ENCODE results near the gene DENND2A.
"Not testable (repeated sequence)": the region's sequence is repeated elsewhere in the genome, so short reads cannot be mapped to it uniquely, and the experiment has no call there.

DENND2A gene

DNA sequence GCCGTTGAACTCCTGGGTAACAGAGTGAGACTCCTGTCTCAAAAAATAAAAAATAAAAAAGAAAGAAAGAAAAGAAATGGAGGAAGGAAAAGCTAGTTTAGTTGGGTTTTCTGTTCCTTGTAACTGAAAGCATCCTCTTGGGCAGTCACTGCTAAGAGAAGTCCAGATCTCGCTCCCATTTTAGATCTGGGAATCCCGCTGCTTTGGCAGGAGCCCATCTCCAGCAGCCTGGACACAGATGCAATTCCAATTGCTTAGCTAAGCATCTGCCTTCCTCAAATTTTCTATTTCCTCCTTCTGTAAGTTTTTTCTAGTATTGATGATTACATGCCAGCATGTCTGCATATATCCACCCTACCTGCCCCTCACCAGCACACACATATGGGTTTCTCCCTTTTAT lies 54.1 kb downstream of the DENND2A start:
- no peak overlapping the region for H3K27ac Mint-ChIP-seq
- no peaks in the 10 kb centered on the region for H3K36me3 Mint-ChIP-seq (ENCODE audit: low read depth)
- no peak for DNase-seq (ENCODE audit: low spot score)
- no peak overlapping the region for H3K4me3 Mint-ChIP-seq
- H3K27me3 Mint-ChIP-seq (ENCODE audit: low read depth): peaks cover 7% of the 10 kb centered on the region
- H3K9me3 Mint-ChIP-seq: no peaks in the 10 kb centered on the region
- no peaks in the 10 kb centered on the region for H3K4me1 Mint-ChIP-seq (ENCODE audit: low read depth)

DNA sequence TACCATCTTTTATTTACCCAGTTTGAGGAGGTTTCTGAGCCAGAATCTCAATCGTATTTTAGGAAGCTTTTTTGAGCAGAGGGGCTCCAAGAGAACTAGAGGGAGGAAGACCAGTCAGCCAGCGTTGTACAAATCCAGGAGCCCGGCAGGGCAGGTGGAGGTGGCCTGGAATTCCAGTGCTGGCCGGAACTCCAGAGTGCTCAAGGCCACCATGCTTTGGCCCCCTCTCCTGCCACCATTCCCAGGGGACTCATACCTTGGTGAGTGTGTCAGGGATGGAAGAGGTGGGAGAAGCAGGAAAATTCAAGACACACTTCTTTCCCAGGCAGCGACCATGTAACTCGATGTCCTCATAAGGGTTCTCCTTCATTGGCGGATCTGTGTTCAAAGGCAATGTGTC lies 55.3 kb downstream of the DENND2A start:
- Mint-ChIP-seq H3K4me1 (ENCODE audit: low read depth) (no peaks in the 10 kb centered on the region), H3K27ac (no peak overlapping the region), H3K9me3 (no peaks in the 10 kb centered on the region), H3K36me3 (ENCODE audit: low read depth) (no peaks in the 10 kb centered on the region), H3K4me3 (no peak overlapping the region), H3K27me3 (ENCODE audit: low read depth) (peaks cover 7% of the 10 kb centered on the region)
- DNase-seq (ENCODE audit: low spot score): no peak

- Mint-ChIP-seq H3K27me3 (ENCODE audit: low read depth) (peaks cover 7% of the 10 kb centered on the region), H3K4me3 (no peak overlapping the region), H3K36me3 (ENCODE audit: low read depth) (no peaks in the 10 kb centered on the region), H3K9me3 (no peaks in the 10 kb centered on the region), H3K4me1 (ENCODE audit: low read depth) (no peaks in the 10 kb centered on the region), H3K27ac (no peak overlapping the region)
- no peak for DNase-seq (ENCODE audit: low spot score)
Measured at GRCh38 chr7:140584195-140584851, 56.3 kb downstream of the DENND2A start.

- H3K9me3 Mint-ChIP-seq: no peaks in the 10 kb centered on the region
- H3K36me3 Mint-ChIP-seq (ENCODE audit: low read depth): no peaks in the 10 kb centered on the region
- no peak overlapping the region for H3K27ac Mint-ChIP-seq
- peaks cover 8% of the 10 kb centered on the region for H3K27me3 Mint-ChIP-seq (ENCODE audit: low read depth)
- no peak for DNase-seq (ENCODE audit: low spot score)
- H3K4me3 Mint-ChIP-seq: no peak overlapping the region
- no peaks in the 10 kb centered on the region for H3K4me1 Mint-ChIP-seq (ENCODE audit: low read depth)
Measured at GRCh38 chr7:140581411-140581810, 59.2 kb downstream of the DENND2A start.

GRCh38 chr7:140577651-140578050 lies 63.0 kb downstream of the DENND2A start:
- Mint-ChIP-seq H3K27me3 (ENCODE audit: low read depth) (peaks cover 23% of the 10 kb centered on the region), H3K27ac (no peak overlapping the region), H3K36me3 (ENCODE audit: low read depth) (no peaks in the 10 kb centered on the region), H3K9me3 (no peaks in the 10 kb centered on the region), H3K4me3 (no peak overlapping the region), H3K4me1 (ENCODE audit: low read depth) (no peaks in the 10 kb centered on the region)
- DNase-seq (ENCODE audit: low spot score): no peak

GRCh38 chr7:140576589-140576988 lies 64.0 kb downstream of the DENND2A start:
- H3K9me3 Mint-ChIP-seq: no peaks in the 10 kb centered on the region
- no peak for DNase-seq (ENCODE audit: low spot score)
- H3K27me3 Mint-ChIP-seq (ENCODE audit: low read depth): peaks cover 23% of the 10 kb centered on the region
- no peaks in the 10 kb centered on the region for H3K36me3 Mint-ChIP-seq (ENCODE audit: low read depth)
- no peak overlapping the region for H3K4me3 Mint-ChIP-seq
- no peak overlapping the region for H3K27ac Mint-ChIP-seq
- no peaks in the 10 kb centered on the region for H3K4me1 Mint-ChIP-seq (ENCODE audit: low read depth)

DNA sequence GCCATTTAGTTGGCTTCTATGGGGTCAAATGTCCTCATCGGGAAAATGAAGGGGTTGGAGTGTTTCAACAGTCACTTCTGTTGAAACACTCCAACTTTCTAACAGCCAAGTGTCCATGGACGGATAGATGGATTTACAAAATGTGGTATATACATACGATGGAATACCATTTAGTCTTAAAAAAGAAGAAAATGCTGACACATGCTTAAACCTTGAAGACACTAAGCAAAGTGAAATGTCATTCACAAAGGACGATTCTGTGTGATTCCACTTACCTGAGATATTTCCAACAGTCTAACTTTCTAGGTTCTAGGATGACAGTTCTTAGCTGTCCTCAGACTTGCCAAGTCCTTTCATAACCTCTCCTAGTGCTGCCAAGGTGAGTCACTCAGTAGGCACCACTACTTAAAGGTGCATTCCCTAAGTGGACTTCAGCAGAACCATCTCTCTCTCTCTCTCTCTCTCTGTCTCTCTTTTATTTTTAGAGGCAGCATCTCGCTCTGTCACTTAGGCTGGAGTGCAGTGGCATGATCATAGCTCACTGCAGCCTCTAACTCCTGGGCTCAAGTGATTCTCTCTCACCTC lies 69.0 kb downstream of the DENND2A start:
- no peak for DNase-seq (ENCODE audit: low spot score)
- Mint-ChIP-seq H3K27ac (no peak overlapping the region), H3K9me3 (no peaks in the 10 kb centered on the region), H3K4me1 (ENCODE audit: low read depth) (no peaks in the 10 kb centered on the region), H3K4me3 (no peak overlapping the region), H3K27me3 (ENCODE audit: low read depth) (peaks cover 20% of the 10 kb centered on the region), H3K36me3 (ENCODE audit: low read depth) (no peaks in the 10 kb centered on the region)

DNA sequence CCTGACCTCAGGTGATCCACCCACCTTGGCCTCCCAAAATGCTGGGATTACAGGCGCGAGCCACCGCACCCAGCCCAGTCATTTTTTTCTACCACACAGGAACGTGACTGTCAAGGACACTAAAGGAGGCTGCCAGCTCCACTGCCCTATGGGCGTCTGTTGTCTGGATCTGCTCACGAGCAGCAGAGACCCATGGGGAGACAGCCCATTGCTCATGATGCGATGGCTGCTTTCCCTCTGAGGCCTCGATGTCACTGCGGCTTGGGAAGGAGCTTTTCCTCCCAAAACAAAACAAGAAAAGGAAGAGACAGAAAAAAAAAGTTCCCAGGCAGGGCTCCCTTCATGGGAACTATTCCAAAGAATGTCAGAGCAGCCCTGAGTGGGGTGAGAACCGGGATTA lies 70.5 kb downstream of the DENND2A start:
- DNase-seq (ENCODE audit: low spot score): no peak
- no peak overlapping the region for H3K4me3 Mint-ChIP-seq
- H3K27me3 Mint-ChIP-seq (ENCODE audit: low read depth): peaks cover 15% of the 10 kb centered on the region

DNA sequence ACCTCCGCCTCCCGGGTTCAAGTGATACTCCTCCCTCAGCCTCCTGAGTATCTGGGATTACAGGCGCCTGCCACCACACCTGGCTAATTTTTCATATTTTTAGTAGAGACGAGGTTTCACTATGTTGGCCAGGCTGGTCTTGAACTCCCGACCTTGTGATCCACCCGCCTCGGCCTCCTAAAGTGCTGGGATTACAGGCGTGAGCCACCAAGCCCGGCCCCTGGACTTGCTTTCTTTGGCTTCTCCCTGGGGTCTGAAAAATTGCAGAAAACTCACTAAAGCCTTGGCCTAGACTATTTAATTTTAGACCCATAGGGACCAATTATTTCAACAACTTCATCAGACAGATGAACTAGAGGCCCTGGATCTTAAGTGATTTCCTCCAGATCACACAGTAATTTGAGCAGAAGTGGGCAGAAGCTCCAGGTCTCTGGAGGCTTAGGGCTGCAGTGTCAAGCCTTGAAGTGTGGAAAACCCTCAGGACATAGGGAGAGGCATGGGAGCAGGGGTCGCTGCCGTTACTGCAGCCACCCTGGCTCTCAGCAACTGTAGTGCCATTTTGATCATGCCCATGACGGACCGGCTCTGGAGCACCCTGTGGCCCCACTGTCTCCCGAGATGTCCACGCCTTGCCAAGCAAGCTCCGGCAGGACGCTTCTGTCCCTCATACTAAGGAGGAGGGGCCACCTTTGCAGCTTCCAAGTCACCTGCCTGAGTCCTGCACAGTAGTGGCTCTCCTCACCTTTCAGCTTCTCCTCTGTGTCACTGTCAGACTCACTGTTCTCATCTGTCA lies 72.4 kb downstream of the DENND2A start:
- no peaks in the 10 kb centered on the region for H3K9me3 Mint-ChIP-seq
- DNase-seq (ENCODE audit: low spot score): no peak
- H3K4me1 Mint-ChIP-seq (ENCODE audit: low read depth): no peaks in the 10 kb centered on the region
- H3K27ac Mint-ChIP-seq: no peak overlapping the region
- peaks cover 9% of the 10 kb centered on the region for H3K27me3 Mint-ChIP-seq (ENCODE audit: low read depth)
- no peak overlapping the region for H3K4me3 Mint-ChIP-seq
- no peaks in the 10 kb centered on the region for H3K36me3 Mint-ChIP-seq (ENCODE audit: low read depth)

More for the DNA sequence above, 70.5 kb downstream of the DENND2A start:
- no peaks in the 10 kb centered on the region for H3K9me3 Mint-ChIP-seq
- H3K4me1 Mint-ChIP-seq (ENCODE audit: low read depth): no peaks in the 10 kb centered on the region
- H3K36me3 Mint-ChIP-seq (ENCODE audit: low read depth): no peaks in the 10 kb centered on the region
- no peak overlapping the region for H3K27ac Mint-ChIP-seq

GRCh38 chr7:140566186-140566585 lies 74.4 kb downstream of the DENND2A start:
- not testable (repeated sequence) for H3K27ac Mint-ChIP-seq; H3K27me3 Mint-ChIP-seq (ENCODE audit: low read depth); H3K9me3 Mint-ChIP-seq; DNase-seq (ENCODE audit: low spot score); H3K4me1 Mint-ChIP-seq (ENCODE audit: low read depth); H3K36me3 Mint-ChIP-seq (ENCODE audit: low read depth); H3K4me3 Mint-ChIP-seq

DNA sequence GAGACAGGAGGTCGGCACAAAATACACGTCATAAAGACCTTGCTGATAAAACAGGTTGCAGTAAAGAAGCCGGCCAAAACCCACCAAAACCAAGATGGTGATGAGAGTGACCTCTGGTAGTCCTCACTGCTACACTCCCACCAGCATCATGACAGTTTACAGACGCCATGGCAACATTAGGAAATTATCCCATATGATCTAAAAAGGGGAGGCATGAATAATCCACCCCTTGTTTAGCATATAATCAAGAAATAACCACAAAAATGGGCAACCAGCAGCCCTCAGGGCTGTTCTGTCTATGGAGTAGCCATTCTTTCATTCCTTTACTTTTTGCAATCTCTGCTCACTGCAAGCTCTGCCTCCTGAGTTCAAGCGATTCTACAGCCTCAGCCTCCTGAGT lies 74.9 kb downstream of the DENND2A start:
- not testable (repeated sequence) for H3K4me1 Mint-ChIP-seq (ENCODE audit: low read depth); DNase-seq (ENCODE audit: low spot score); H3K4me3 Mint-ChIP-seq; H3K27ac Mint-ChIP-seq; H3K27me3 Mint-ChIP-seq (ENCODE audit: low read depth); H3K9me3 Mint-ChIP-seq; H3K36me3 Mint-ChIP-seq (ENCODE audit: low read depth)

GRCh38 chr7:140564643-140565042 lies 76.0 kb downstream of the DENND2A start:
- no peaks in the 10 kb centered on the region for H3K4me1 Mint-ChIP-seq (ENCODE audit: low read depth)

GRCh38 chr7:140562926-140563481 lies 77.6 kb downstream of the DENND2A start:
- Mint-ChIP-seq H3K27me3 (ENCODE audit: low read depth) (peaks cover 7% of the 10 kb centered on the region), H3K27ac (no peak overlapping the region), H3K4me1 (ENCODE audit: low read depth) (no peaks in the 10 kb centered on the region), H3K4me3 (no peak overlapping the region), H3K36me3 (ENCODE audit: low read depth) (no peaks in the 10 kb centered on the region), H3K9me3 (no peaks in the 10 kb centered on the region)
- DNase-seq (ENCODE audit: low spot score): no peak

More at GRCh38 chr7:140564643-140565042, 76.0 kb downstream of the DENND2A start:
- Mint-ChIP-seq H3K36me3 (ENCODE audit: low read depth) (no peaks in the 10 kb centered on the region), H3K27me3 (ENCODE audit: low read depth) (peaks cover 7% of the 10 kb centered on the region), H3K9me3 (no peaks in the 10 kb centered on the region), H3K4me3 (no peak overlapping the region), H3K27ac (no peak overlapping the region)
- DNase-seq (ENCODE audit: low spot score): no peak

GRCh38 chr7:140559410-140559809 lies 81.2 kb downstream of the DENND2A start:
- Mint-ChIP-seq H3K4me3 (no peak overlapping the region), H3K27ac (no peak overlapping the region), H3K36me3 (ENCODE audit: low read depth) (no peaks in the 10 kb centered on the region), H3K9me3 (no peaks in the 10 kb centered on the region), H3K4me1 (ENCODE audit: low read depth) (no peaks in the 10 kb centered on the region), H3K27me3 (ENCODE audit: low read depth) (peaks cover 7% of the 10 kb centered on the region)
- no peak for DNase-seq (ENCODE audit: low spot score)
